ENCODE results near the gene MITF. TPM values are rescaled to one million over a fixed set of nuclear protein-coding genes. Genes with fewer than 3 reads are reported as not detected.

Gene MITF
- total RNA-seq, 1 donor from 2014 or later = 6.0 TPM

GRCh38 chr3:69753179-69753775, 14.0 kb downstream of the MITF start:
- FAIRE-seq = no peak
- no peaks in the 10 kb centered on the region for H3K27me3 ChIP-seq (ENCODE audit: insufficient read depth, low read length)
- H3K27ac ChIP-seq (ENCODE audit: low read depth, low read length) = no peak overlapping the region
- Mint-ChIP-seq H3K4me3 (ENCODE audit: unreplicated experiment) (no peak overlapping the region), H3K36me3 (ENCODE audit: low read depth, unreplicated experiment) (peaks cover 4% of the 10 kb centered on the region), H3K27me3 (ENCODE audit: low read depth, unreplicated experiment) (no peaks in the 10 kb centered on the region), H3K27ac (ENCODE audit: unreplicated experiment) (no peak overlapping the region), H3K9me3 (ENCODE audit: unreplicated experiment) (peaks cover 15% of the 10 kb centered on the region), H3K4me1 (ENCODE audit: low read depth, unreplicated experiment) (no peaks in the 10 kb centered on the region)
- no peak for TF ChIP-seq EZH2 (IDR thresholded peaks at IDR 0.05; ENCODE audit: insufficient read depth, low read length)
- no peak for TF ChIP-seq CTCF (IDR thresholded peaks at IDR 0.05; ENCODE audit: insufficient read depth, low read depth, low read length)
- no peaks in the 10 kb centered on the region for H4K20me1 ChIP-seq (ENCODE audit: insufficient read depth, low read length)
- no peaks in the 10 kb centered on the region for H3K4me1 ChIP-seq (ENCODE audit: insufficient read depth, low read length)
- H3K4me2 ChIP-seq (ENCODE audit: low read length) = no peak overlapping the region
- no peak overlapping the region for H3K9ac ChIP-seq (ENCODE audit: low read length)
- no peaks in the 10 kb centered on the region for H3K79me2 ChIP-seq (ENCODE audit: insufficient read depth, low read length)
- H2AFZ ChIP-seq (ENCODE audit: low read depth, low read length) = no peak overlapping the region
- H3K9me3 ChIP-seq (ENCODE audit: insufficient read depth, low read depth, low read length) = no peaks in the 10 kb centered on the region
- no peaks in the 10 kb centered on the region for H3K36me3 ChIP-seq (ENCODE audit: insufficient read depth, low read length)
- H3K4me3 ChIP-seq (ENCODE audit: insufficient read depth, low read depth, low read length) = no peak overlapping the region
- DNase-seq (ENCODE audit: low read depth) = no peak

GRCh38 chr3:69755795-69756194, 16.5 kb downstream of the MITF start:
- H3K27ac ChIP-seq (ENCODE audit: low read depth, low read length) = no peak overlapping the region
- H3K9ac ChIP-seq (ENCODE audit: low read length) = no peak overlapping the region
- no peak overlapping the region for H3K4me3 Mint-ChIP-seq (ENCODE audit: unreplicated experiment)
- DNase-seq (ENCODE audit: low read depth) (no peak), FAIRE-seq (no peak)
- peaks cover 4% of the 10 kb centered on the region for H3K36me3 Mint-ChIP-seq (ENCODE audit: low read depth, unreplicated experiment)
- no peaks in the 10 kb centered on the region for H3K79me2 ChIP-seq (ENCODE audit: insufficient read depth, low read length)
- no peak overlapping the region for H3K4me2 ChIP-seq (ENCODE audit: low read length)
- H3K4me1 Mint-ChIP-seq (ENCODE audit: low read depth, unreplicated experiment) = no peaks in the 10 kb centered on the region
- no peaks in the 10 kb centered on the region for H3K27me3 ChIP-seq (ENCODE audit: insufficient read depth, low read length)
- TF ChIP-seq CTCF (IDR thresholded peaks at IDR 0.05; ENCODE audit: insufficient read depth, low read depth, low read length) (no peak), EZH2 (IDR thresholded peaks at IDR 0.05; ENCODE audit: insufficient read depth, low read length) (no peak)
- no peaks in the 10 kb centered on the region for H3K36me3 ChIP-seq (ENCODE audit: insufficient read depth, low read length)
- H3K27me3 Mint-ChIP-seq (ENCODE audit: low read depth, unreplicated experiment) = no peaks in the 10 kb centered on the region
- H4K20me1 ChIP-seq (ENCODE audit: insufficient read depth, low read length) = no peaks in the 10 kb centered on the region
- H3K9me3 Mint-ChIP-seq (ENCODE audit: unreplicated experiment) = peaks cover 15% of the 10 kb centered on the region
- no peak overlapping the region for H2AFZ ChIP-seq (ENCODE audit: low read depth, low read length)
- H3K27ac Mint-ChIP-seq (ENCODE audit: unreplicated experiment) = no peak overlapping the region
- no peaks in the 10 kb centered on the region for H3K4me1 ChIP-seq (ENCODE audit: insufficient read depth, low read length)
- H3K4me3 ChIP-seq (ENCODE audit: insufficient read depth, low read depth, low read length) = no peak overlapping the region
- no peaks in the 10 kb centered on the region for H3K9me3 ChIP-seq (ENCODE audit: insufficient read depth, low read depth, low read length)
